K562 (cell line): ENCODE results near the gene TBXAS1. TPM values are rescaled to one million over a fixed set of nuclear protein-coding genes. Genes with fewer than 3 reads are reported as not detected.
A peak's percentile ranks its signal among the peaks of the same experiment; 100 is the strongest.

Source experiments
- CXXC5 ChIP-seq: fragments of 250-450 bp; sonication (Bioruptor Pico); IDR thresholded peaks from 2 replicates; pipeline ENCODE4 v1.8.0; 2022; ENCODE audit warnings: inconsistent platforms, mild to moderate bottlenecking, moderate library complexity
- GABPB1 ChIP-seq: sonication (generic); formaldehyde crosslinking; IDR thresholded peaks from 2 replicates; pipeline ENCODE4 v1.8.0; 2022; ENCODE audit warnings: mild to moderate bottlenecking, missing genetic modification reagents
- KDM5B ChIP-seq: fragments of 200-600 bp; sonication (generic); IDR thresholded peaks from 2 replicates; pipeline ENCODE4 v1.6.1; 2012; ENCODE audit warnings: low read depth, mild to moderate bottlenecking, moderate library complexity, low read length, control low read depth, inconsistent platforms; ENCODE audit not compliant: insufficient replicate concordance
- KLF6 ChIP-seq: fragments of 250-450 bp; sonication (Bioruptor Pico); IDR thresholded peaks from 2 replicates; pipeline ENCODE4 v1.4.0; 2020; ENCODE audit warnings: mild to moderate bottlenecking, moderate library complexity, borderline replicate concordance
- MBD2 ChIP-seq: sonication (generic); IDR thresholded peaks from 2 replicates; pipeline ENCODE4 v1.6.1; 2016; ENCODE audit warnings: low read depth, borderline replicate concordance
- RCOR1 ChIP-seq, 2 experiments: IDR thresholded peaks; 2 replicates each; pipeline ENCODE4 v1.6.1; 2012; ENCODE audit warnings: low read depth in 2 of 2, low read length in 2 of 2, borderline replicate concordance in 1 of 2, improper control_type of control experiment in 1 of 2
- SMARCA4 ChIP-seq: fragments of 450-650 bp; IDR thresholded peaks from 2 replicates; pipeline ENCODE4 v1.6.1; 2016
- YY1 ChIP-seq, 3 experiments: IDR thresholded peaks; 2 replicates each; pipeline ENCODE4 v1.6.1; 2011; ENCODE audit warnings: low read length in 2 of 3, mild to moderate bottlenecking in 2 of 3, moderate library complexity in 2 of 3, borderline replicate concordance in 1 of 3, control low read depth in 1 of 3, low read depth in 1 of 3; ENCODE audit not compliant: insufficient read depth in 3 of 3, insufficient replicate concordance in 2 of 3, control insufficient read depth in 1 of 3, insufficient read length in 1 of 3; ENCODE audit errors: extremely low read depth in 1 of 3
- ZNF134 ChIP-seq: fragments of 250-450 bp; sonication (Bioruptor Pico); conservative IDR thresholded peaks from 2 replicates; pipeline ENCODE4 v1.4.0; 2020
- polyA plus RNA-seq, 8 experiments: library from polyadenylated mRNA; depleted of rRNA in 4 of 8; stranded (reverse) in 5 of 8; unstranded in 3 of 8; fragments of >200 nt; fragmentation: Nextera tagmentation in 2 of 8; fragmentation: Illumina TruSeq in 1 of 8; extraction: Ambion mirVana in 2 of 8; extraction: Trizol in 1 of 8; gene quantifications; 2 replicates each; pipeline versions ENCODE4 v1.2.1 to v1.2.3, GENCODE V29; 2011 to 2014; ENCODE audit warnings: inconsistent platforms in 1 of 8, missing spikeins in 1 of 8
- total RNA-seq, 7 experiments: library from RNA; depleted of rRNA in 6 of 7; stranded (reverse); fragments of >200 nt in 6 of 7; fragmentation: Illumina TruSeq in 2 of 7; extraction: Trizol in 2 of 7; gene quantifications; 2 replicates each; pipeline versions ENCODE4 v1.2.1 to v1.2.3, GENCODE V29; 2011 to 2021; ENCODE audit warnings: low replicate concordance in 1 of 7
- TF ChIP-seq, protein P1 (sequence below): sonication (generic); formaldehyde crosslinking; IDR thresholded peaks from 2 replicates; pipeline ENCODE4 v1.8.1; 2023; ENCODE audit warnings: missing genetic modification reagents, mild to moderate bottlenecking, borderline replicate concordance
- TF ChIP-seq, protein P2 (sequence below): sonication (generic); formaldehyde crosslinking; IDR thresholded peaks from 2 replicates; pipeline ENCODE4 v1.8.1; 2023; ENCODE audit warnings: mild to moderate bottlenecking, missing genetic modification reagents
- TF ChIP-seq, protein P3 (sequence below): fragments of 200-800 bp; sonication (Bioruptor generic); IDR thresholded peaks from 2 replicates; pipeline ENCODE4 v1.6.1; 2016; ENCODE audit warnings: missing genetic modification characterization, missing compliant biosample characterization
- TF ChIP-seq, protein P4 (sequence below): fragments of 250-450 bp; sonication (Bioruptor Pico); IDR thresholded peaks from 2 replicates; pipeline ENCODE4 v1.5.0; 2020; ENCODE audit warnings: mild to moderate bottlenecking

Gene TBXAS1
- total and polyA plus RNA-seq, 9 of the 15 experiments (the other 6 are each of a cell fraction or from before 2014, with no cell fraction given): 1.1 to 8.3 (median 1.9) TPM

DNA sequence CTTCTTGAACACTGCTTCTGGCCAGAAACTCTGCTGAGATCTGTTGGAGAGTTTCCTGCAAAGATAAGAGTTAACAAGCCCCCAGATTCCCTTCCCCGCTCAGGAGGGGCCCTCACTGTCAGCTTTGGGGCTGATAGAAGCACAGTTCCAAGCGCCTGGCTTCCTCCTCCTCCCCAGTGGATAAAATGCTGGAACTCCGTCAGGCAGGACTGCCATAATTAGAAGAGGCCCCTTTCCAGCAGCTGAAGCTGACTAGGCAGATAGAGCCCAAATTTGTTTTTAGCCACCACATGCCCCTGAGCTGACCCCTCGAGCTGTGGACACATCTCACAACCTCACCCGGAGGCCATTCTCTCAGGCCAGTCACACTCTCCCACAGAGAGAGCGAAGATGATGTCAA is 89.4 kb downstream of the TBXAS1 start (continued):
- TF ChIP-seq, protein P1, sequence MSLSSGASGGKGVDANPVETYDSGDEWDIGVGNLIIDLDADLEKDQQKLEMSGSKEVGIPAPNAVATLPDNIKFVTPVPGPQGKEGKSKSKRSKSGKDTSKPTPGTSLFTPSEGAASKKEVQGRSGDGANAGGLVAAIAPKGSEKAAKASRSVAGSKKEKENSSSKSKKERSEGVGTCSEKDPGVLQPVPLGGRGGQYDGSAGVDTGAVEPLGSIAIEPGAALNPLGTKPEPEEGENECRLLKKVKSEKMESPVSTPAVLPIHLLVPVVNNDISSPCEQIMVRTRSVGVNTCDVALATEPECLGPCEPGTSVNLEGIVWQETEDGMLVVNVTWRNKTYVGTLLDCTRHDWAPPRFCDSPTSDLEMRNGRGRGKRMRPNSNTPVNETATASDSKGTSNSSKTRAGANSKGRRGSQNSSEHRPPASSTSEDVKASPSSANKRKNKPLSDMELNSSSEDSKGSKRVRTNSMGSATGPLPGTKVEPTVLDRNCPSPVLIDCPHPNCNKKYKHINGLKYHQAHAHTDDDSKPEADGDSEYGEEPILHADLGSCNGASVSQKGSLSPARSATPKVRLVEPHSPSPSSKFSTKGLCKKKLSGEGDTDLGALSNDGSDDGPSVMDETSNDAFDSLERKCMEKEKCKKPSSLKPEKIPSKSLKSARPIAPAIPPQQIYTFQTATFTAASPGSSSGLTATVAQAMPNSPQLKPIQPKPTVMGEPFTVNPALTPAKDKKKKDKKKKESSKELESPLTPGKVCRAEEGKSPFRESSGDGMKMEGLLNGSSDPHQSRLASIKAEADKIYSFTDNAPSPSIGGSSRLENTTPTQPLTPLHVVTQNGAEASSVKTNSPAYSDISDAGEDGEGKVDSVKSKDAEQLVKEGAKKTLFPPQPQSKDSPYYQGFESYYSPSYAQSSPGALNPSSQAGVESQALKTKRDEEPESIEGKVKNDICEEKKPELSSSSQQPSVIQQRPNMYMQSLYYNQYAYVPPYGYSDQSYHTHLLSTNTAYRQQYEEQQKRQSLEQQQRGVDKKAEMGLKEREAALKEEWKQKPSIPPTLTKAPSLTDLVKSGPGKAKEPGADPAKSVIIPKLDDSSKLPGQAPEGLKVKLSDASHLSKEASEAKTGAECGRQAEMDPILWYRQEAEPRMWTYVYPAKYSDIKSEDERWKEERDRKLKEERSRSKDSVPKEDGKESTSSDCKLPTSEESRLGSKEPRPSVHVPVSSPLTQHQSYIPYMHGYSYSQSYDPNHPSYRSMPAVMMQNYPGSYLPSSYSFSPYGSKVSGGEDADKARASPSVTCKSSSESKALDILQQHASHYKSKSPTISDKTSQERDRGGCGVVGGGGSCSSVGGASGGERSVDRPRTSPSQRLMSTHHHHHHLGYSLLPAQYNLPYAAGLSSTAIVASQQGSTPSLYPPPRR (CRISPR knock-in tag): no peak
- TF ChIP-seq GABPB1 (CRISPR knock-in tag) (no peak), ZNF134 (CRISPR knock-in tag) (peak; percentile 78), KDM5B (no peak), RCOR1 (IDR thresholded peaks at IDR 0.05; ENCODE audit: borderline replicate concordance in 1 of 2, low read depth in 2 of 2, low read length in 2 of 2) (peak in 1 of 2 experiments; percentile 69; a peak in 2 of 4 replicates), MBD2 (no peak), KLF6 (CRISPR knock-in tag) (no peak), SMARCA4 (peak; percentile 12; the same call in 1 of the 2 replicates), YY1 (IDR thresholded peaks at IDR 0.05; ENCODE audit: borderline replicate concordance in 1 of 3, control insufficient read depth in 1 of 3, extremely low read depth in 1 of 3, insufficient read depth in 3 of 3, insufficient read length in 1 of 3, insufficient replicate concordance in 2 of 3, low read depth in 1 of 3, low read length in 2 of 3) (peak in 2 of 3 experiments; percentile 30 to 84), CXXC5 (no peak; the same call in 1 of the 2 replicates)
- TF ChIP-seq, protein P2, sequence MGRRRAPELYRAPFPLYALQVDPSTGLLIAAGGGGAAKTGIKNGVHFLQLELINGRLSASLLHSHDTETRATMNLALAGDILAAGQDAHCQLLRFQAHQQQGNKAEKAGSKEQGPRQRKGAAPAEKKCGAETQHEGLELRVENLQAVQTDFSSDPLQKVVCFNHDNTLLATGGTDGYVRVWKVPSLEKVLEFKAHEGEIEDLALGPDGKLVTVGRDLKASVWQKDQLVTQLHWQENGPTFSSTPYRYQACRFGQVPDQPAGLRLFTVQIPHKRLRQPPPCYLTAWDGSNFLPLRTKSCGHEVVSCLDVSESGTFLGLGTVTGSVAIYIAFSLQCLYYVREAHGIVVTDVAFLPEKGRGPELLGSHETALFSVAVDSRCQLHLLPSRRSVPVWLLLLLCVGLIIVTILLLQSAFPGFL (CRISPR knock-in tag): no peak
- TF ChIP-seq, protein P3, sequence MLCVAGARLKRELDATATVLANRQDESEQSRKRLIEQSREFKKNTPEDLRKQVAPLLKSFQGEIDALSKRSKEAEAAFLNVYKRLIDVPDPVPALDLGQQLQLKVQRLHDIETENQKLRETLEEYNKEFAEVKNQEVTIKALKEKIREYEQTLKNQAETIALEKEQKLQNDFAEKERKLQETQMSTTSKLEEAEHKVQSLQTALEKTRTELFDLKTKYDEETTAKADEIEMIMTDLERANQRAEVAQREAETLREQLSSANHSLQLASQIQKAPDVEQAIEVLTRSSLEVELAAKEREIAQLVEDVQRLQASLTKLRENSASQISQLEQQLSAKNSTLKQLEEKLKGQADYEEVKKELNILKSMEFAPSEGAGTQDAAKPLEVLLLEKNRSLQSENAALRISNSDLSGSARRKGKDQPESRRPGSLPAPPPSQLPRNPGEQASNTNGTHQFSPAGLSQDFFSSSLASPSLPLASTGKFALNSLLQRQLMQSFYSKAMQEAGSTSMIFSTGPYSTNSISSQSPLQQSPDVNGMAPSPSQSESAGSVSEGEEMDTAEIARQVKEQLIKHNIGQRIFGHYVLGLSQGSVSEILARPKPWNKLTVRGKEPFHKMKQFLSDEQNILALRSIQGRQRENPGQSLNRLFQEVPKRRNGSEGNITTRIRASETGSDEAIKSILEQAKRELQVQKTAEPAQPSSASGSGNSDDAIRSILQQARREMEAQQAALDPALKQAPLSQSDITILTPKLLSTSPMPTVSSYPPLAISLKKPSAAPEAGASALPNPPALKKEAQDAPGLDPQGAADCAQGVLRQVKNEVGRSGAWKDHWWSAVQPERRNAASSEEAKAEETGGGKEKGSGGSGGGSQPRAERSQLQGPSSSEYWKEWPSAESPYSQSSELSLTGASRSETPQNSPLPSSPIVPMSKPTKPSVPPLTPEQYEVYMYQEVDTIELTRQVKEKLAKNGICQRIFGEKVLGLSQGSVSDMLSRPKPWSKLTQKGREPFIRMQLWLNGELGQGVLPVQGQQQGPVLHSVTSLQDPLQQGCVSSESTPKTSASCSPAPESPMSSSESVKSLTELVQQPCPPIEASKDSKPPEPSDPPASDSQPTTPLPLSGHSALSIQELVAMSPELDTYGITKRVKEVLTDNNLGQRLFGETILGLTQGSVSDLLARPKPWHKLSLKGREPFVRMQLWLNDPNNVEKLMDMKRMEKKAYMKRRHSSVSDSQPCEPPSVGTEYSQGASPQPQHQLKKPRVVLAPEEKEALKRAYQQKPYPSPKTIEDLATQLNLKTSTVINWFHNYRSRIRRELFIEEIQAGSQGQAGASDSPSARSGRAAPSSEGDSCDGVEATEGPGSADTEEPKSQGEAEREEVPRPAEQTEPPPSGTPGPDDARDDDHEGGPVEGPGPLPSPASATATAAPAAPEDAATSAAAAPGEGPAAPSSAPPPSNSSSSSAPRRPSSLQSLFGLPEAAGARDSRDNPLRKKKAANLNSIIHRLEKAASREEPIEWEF (CRISPR knock-in tag): no peak
- TF ChIP-seq, protein P4, sequence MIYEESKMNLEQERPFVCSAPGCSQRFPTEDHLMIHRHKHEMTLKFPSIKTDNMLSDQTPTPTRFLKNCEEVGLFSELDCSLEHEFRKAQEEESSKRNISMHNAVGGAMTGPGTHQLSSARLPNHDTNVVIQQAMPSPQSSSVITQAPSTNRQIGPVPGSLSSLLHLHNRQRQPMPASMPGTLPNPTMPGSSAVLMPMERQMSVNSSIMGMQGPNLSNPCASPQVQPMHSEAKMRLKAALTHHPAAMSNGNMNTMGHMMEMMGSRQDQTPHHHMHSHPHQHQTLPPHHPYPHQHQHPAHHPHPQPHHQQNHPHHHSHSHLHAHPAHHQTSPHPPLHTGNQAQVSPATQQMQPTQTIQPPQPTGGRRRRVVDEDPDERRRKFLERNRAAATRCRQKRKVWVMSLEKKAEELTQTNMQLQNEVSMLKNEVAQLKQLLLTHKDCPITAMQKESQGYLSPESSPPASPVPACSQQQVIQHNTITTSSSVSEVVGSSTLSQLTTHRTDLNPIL (CRISPR knock-in tag): no peak
